ENCODE measurements around the gene TNFRSF9.
A peak's percentile ranks its signal among the peaks of the same experiment; 100 is the strongest.
"Not testable (repeated sequence)": the region's sequence is repeated elsewhere in the genome, so short reads cannot be mapped to it uniquely, and the experiment has no call there.

TNFRSF9 gene

DNA sequence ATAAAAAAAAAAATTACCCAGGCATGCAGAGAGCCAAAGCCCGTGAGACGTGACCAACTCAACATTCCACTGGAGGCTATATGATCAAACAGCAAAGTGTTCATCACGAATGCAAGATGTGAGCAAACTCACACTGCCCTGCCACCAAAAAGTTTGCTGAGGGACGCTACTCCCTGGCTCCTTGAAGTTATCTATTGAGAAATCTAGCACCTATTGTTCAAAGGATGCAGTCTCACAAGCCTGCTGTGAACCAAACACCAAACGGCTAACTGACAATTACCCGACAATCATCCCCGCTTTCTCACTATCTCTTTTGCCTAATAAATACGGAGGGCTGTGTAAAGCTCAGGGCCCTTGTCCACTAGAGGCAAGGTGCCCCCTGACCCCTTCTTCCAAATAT, 13.6 kb downstream of the TNFRSF9 start:
- H3K4me3 ChIP-seq (ENCODE audit: low read length in 2 of 2); H3K36me3 ChIP-seq (ENCODE audit: control insufficient read depth in 2 of 2, insufficient read depth in 2 of 2, low read length in 2 of 2); H3K9me3 ChIP-seq (ENCODE audit: control insufficient read depth in 2 of 2, low read length in 2 of 2); H3K27ac ChIP-seq (ENCODE audit: low read depth in 2 of 2, low read length in 2 of 2); H3K27me3 ChIP-seq (ENCODE audit: control insufficient read depth in 2 of 2, insufficient read depth in 2 of 2, low read length in 2 of 2); H3K4me1 ChIP-seq (ENCODE audit: control insufficient read depth in 2 of 2, insufficient read depth in 2 of 2, low read length in 2 of 2); H3K9ac ChIP-seq (ENCODE audit: low read depth in 1 of 2, low read length in 2 of 2): not testable (repeated sequence)

DNA sequence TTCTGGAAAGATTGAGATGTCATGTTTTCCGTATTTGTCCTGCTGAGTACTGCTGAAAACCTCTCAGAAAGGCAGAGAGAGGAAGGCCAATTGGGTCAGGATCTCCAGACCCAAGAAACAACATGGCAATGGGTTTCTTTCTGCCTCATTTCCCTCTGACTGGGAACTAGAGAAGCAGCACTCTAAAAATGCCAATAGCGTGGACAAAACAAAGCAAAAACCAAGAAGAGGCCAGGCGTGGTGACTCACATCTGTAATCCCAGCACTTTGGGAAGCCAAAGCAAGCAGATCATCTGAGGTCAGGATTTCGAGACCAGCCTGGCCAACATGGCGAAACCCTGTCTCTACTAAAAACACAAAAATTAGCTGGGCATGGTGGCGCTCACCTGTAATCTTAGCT, 18.3 kb downstream of the TNFRSF9 start:
- H3K4me3 ChIP-seq (ENCODE audit: low read length in 2 of 2), result no peak overlapping the region
- H3K27ac ChIP-seq (ENCODE audit: low read depth in 2 of 2, low read length in 2 of 2), result no peak overlapping the region
- no peaks in the 10 kb centered on the region for H3K36me3 ChIP-seq (ENCODE audit: control insufficient read depth in 2 of 2, insufficient read depth in 2 of 2, low read length in 2 of 2)
- peaks cover 0 to 2% of the 10 kb centered on the region in 2 donors for H3K27me3 ChIP-seq (ENCODE audit: control insufficient read depth in 2 of 2, insufficient read depth in 2 of 2, low read length in 2 of 2)
- no peak overlapping the region for H3K9ac ChIP-seq (ENCODE audit: low read depth in 1 of 2, low read length in 2 of 2)
- no peaks in the 10 kb centered on the region for H3K4me1 ChIP-seq (ENCODE audit: control insufficient read depth in 2 of 2, insufficient read depth in 2 of 2, low read length in 2 of 2)
- no peaks in the 10 kb centered on the region for H3K9me3 ChIP-seq (ENCODE audit: control insufficient read depth in 2 of 2, low read length in 2 of 2)

DNA sequence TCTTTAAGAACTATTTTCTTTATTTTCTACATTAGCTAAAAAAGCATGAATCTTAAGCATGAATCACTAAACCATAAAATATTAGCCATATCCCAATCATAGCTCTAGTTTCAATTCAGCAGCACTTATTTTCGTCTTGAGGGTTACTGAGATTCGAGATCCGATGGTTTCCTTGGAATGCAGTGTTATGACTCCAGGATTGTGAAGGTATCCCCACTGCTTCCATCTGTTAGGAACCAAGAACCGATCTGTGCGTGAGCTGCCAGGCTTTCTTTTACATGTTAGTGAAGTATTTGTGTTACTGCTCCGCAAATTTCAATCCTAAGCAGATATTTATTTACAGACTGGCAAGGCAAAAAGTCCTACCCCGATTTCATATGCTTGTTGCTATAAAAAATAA, 18.8 kb downstream of the TNFRSF9 start:
- no peaks in the 10 kb centered on the region for H3K9me3 ChIP-seq (ENCODE audit: control insufficient read depth in 2 of 2, low read length in 2 of 2)
- H3K9ac ChIP-seq (ENCODE audit: low read depth in 1 of 2, low read length in 2 of 2), result no peak overlapping the region
- no peaks in the 10 kb centered on the region for H3K36me3 ChIP-seq (ENCODE audit: control insufficient read depth in 2 of 2, insufficient read depth in 2 of 2, low read length in 2 of 2)
- H3K27ac ChIP-seq (ENCODE audit: low read depth in 2 of 2, low read length in 2 of 2), result no peak overlapping the region
- H3K27me3 ChIP-seq (ENCODE audit: control insufficient read depth in 2 of 2, insufficient read depth in 2 of 2, low read length in 2 of 2), result peaks cover 0 to 2% of the 10 kb centered on the region in 2 donors
- H3K4me1 ChIP-seq (ENCODE audit: control insufficient read depth in 2 of 2, insufficient read depth in 2 of 2, low read length in 2 of 2), result no peaks in the 10 kb centered on the region
- H3K4me3 ChIP-seq (ENCODE audit: low read length in 2 of 2), result no peak overlapping the region

DNA sequence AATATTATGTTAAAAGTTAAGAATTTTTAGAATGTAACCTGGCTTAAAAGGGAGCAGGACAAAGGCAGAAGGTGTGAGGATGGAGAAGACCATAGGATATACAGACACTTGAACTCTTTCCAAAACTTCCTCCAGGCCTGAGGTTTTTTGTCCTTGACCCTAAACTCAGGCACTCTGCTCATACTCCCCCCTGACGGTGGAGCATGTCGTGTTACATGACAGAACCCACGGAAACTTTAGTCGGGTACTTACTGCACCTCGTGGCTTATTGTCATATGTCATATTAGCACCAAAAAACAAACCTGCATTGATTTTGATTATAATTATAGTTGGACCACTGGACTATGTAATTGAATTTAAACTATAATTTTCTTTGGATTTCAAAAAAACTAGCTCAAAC, 20.8 kb downstream of the TNFRSF9 start:
- no peak overlapping the region for H3K27ac ChIP-seq (ENCODE audit: low read depth in 2 of 2, low read length in 2 of 2)
- H3K36me3 ChIP-seq (ENCODE audit: control insufficient read depth in 2 of 2, insufficient read depth in 2 of 2, low read length in 2 of 2), result no peaks in the 10 kb centered on the region
- no peak overlapping the region for H3K4me3 ChIP-seq (ENCODE audit: low read length in 2 of 2)
- H3K9ac ChIP-seq (ENCODE audit: low read depth in 1 of 2, low read length in 2 of 2), result no peak overlapping the region
- no peaks in the 10 kb centered on the region for H3K9me3 ChIP-seq (ENCODE audit: control insufficient read depth in 2 of 2, low read length in 2 of 2)
- no peaks in the 10 kb centered on the region for H3K27me3 ChIP-seq (ENCODE audit: control insufficient read depth in 2 of 2, insufficient read depth in 2 of 2, low read length in 2 of 2)
- H3K4me1 ChIP-seq (ENCODE audit: control insufficient read depth in 2 of 2, insufficient read depth in 2 of 2, low read length in 2 of 2), result no peaks in the 10 kb centered on the region

DNA sequence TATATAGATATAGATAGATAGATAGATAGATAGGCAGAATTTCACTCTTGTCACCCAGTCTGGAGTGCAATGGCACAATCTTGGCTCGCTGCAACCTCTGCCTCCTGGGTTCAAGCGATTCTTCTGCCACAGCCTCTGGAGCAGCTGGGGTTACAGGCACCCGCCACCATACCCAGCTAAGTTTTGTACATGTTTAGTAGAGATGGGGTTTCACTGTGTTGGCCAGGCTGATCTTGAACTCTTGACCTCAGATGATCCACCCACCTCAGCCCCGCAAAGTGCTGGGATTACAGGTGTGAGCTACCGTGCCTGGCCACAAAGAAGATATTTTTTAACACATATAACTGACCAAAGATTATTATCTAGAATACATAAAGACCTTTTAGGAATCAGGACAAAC, 22.7 kb downstream of the TNFRSF9 start:
- H3K9ac ChIP-seq (ENCODE audit: low read depth in 1 of 2, low read length in 2 of 2); H3K27ac ChIP-seq (ENCODE audit: low read depth in 2 of 2, low read length in 2 of 2); H3K36me3 ChIP-seq (ENCODE audit: control insufficient read depth in 2 of 2, insufficient read depth in 2 of 2, low read length in 2 of 2); H3K27me3 ChIP-seq (ENCODE audit: control insufficient read depth in 2 of 2, insufficient read depth in 2 of 2, low read length in 2 of 2); H3K9me3 ChIP-seq (ENCODE audit: control insufficient read depth in 2 of 2, low read length in 2 of 2); H3K4me3 ChIP-seq (ENCODE audit: low read length in 2 of 2); H3K4me1 ChIP-seq (ENCODE audit: control insufficient read depth in 2 of 2, insufficient read depth in 2 of 2, low read length in 2 of 2): not testable (repeated sequence)

DNA sequence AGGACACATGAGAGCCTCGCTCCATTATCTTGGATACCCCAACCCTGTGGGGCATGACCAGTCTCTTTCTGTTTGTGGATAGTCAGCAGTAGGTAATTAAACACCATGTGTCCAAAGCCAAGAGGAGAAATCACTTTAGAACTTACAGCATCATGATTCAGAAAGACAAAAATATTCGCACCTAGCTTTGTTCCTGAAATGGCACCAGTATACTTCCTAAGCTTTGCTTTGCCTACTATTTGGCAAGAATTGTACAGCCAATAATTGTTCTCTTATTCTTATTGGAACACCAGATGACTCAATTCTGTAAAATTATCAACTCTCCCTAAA, 24.2 kb downstream of the TNFRSF9 start:
- Histone ChIP-seq H3K36me3 (ENCODE audit: control insufficient read depth in 2 of 2, insufficient read depth in 2 of 2, low read length in 2 of 2) (no peaks in the 10 kb centered on the region), H3K9me3 (ENCODE audit: control insufficient read depth in 2 of 2, low read length in 2 of 2) (no peaks in the 10 kb centered on the region), H3K27ac (ENCODE audit: low read depth in 2 of 2, low read length in 2 of 2) (no peak overlapping the region), H3K27me3 (ENCODE audit: control insufficient read depth in 2 of 2, insufficient read depth in 2 of 2, low read length in 2 of 2) (no peaks in the 10 kb centered on the region), H3K4me3 (ENCODE audit: low read length in 2 of 2) (no peak overlapping the region), H3K9ac (ENCODE audit: low read depth in 1 of 2, low read length in 2 of 2) (no peak overlapping the region), H3K4me1 (ENCODE audit: control insufficient read depth in 2 of 2, insufficient read depth in 2 of 2, low read length in 2 of 2) (peaks cover 0 to 2% of the 10 kb centered on the region in 2 donors)

DNA sequence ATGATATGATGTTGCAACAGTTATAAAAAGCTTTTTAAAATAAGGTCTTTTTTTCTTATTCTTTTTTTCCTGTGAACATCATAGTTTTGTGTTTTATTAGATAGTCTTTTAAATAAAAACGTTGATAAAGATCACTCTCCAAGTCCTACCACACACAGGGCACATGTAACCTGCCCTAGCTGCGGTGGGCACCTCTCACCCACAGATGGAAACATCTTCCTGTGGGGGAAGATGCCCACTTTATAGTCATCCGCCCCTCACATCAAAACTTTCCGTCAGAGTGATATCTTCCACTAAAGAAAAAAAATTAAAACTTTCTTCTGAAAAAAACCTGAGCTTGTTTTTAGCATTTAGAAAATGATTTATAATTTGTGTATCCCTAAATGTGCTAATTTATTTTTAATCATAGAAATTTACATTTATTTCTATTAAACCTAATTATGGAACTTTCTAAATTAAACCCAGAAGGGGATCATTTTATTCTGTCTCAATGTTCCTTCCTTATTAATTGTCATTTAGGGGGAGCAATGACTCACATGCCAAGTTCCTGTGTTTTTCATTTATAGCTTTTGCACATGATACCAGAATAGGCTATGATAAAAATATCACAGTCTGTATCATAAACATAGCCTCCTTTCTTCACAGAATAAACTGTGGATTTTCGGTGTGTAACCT, 24.7 kb downstream of the TNFRSF9 start:
- H3K27ac ChIP-seq (ENCODE audit: low read depth in 2 of 2, low read length in 2 of 2), result no peak overlapping the region
- H3K4me3 ChIP-seq (ENCODE audit: low read length in 2 of 2), result no peak overlapping the region

DNA sequence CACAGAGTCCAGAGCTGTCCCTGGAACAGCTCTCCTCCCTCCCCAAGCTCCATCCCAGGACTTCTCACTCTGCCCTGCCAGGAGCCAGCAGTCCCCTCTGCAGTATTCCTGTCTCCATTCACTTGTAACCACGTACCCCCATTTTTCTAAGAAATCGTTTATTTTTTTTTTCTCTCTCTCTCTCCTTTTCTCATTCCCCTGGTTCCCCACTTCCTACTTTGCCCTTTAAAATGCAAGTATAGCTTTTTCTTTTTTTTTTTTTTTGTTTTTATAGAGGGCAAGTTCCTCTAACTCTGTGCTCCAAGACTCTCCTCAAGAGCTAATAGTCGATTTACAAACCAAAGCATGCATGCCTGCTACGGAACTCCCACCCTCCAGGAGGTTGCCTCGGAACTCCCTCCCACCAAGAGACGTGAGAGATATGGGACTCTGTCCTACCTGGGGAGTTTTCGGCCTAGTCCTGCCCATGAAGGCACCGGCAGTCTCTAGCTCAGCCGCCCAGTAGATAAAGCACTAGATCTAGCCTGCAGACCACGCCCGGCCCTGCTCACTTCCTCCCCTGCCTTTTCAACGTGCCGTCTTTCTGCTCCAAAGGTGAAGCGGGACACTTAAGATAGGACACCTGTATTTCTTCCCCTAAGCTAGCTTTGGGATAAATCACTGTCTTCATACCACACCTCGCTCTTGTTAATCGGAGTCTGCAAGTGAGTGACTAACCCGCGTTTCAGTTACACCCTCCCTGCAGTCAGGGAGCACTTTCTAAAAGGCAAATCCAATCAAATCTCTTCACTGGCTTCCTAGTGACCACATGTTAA, 27.7 kb downstream of the TNFRSF9 start:
- Histone ChIP-seq H3K4me3 (ENCODE audit: low read length in 2 of 2) (peak overlapping the region in 1 of 2 donors; percentile 14), H3K4me1 (ENCODE audit: control insufficient read depth in 2 of 2, insufficient read depth in 2 of 2, low read length in 2 of 2) (peaks cover 0 to 2% of the 10 kb centered on the region in 2 donors), H3K27me3 (ENCODE audit: control insufficient read depth in 2 of 2, insufficient read depth in 2 of 2, low read length in 2 of 2) (no peaks in the 10 kb centered on the region), H3K36me3 (ENCODE audit: control insufficient read depth in 2 of 2, insufficient read depth in 2 of 2, low read length in 2 of 2) (no peaks in the 10 kb centered on the region), H3K9me3 (ENCODE audit: control insufficient read depth in 2 of 2, low read length in 2 of 2) (no peaks in the 10 kb centered on the region), H3K9ac (ENCODE audit: low read depth in 1 of 2, low read length in 2 of 2) (no peak overlapping the region), H3K27ac (ENCODE audit: low read depth in 2 of 2, low read length in 2 of 2) (no peak overlapping the region)

More for the DNA sequence above, 24.7 kb downstream of the TNFRSF9 start:
- no peak overlapping the region for H3K9ac ChIP-seq (ENCODE audit: low read depth in 1 of 2, low read length in 2 of 2)
- H3K9me3 ChIP-seq (ENCODE audit: control insufficient read depth in 2 of 2, low read length in 2 of 2), result no peaks in the 10 kb centered on the region
- peaks cover 0 to 2% of the 10 kb centered on the region in 2 donors for H3K4me1 ChIP-seq (ENCODE audit: control insufficient read depth in 2 of 2, insufficient read depth in 2 of 2, low read length in 2 of 2)
- H3K36me3 ChIP-seq (ENCODE audit: control insufficient read depth in 2 of 2, insufficient read depth in 2 of 2, low read length in 2 of 2), result no peaks in the 10 kb centered on the region
- no peaks in the 10 kb centered on the region for H3K27me3 ChIP-seq (ENCODE audit: control insufficient read depth in 2 of 2, insufficient read depth in 2 of 2, low read length in 2 of 2)

DNA sequence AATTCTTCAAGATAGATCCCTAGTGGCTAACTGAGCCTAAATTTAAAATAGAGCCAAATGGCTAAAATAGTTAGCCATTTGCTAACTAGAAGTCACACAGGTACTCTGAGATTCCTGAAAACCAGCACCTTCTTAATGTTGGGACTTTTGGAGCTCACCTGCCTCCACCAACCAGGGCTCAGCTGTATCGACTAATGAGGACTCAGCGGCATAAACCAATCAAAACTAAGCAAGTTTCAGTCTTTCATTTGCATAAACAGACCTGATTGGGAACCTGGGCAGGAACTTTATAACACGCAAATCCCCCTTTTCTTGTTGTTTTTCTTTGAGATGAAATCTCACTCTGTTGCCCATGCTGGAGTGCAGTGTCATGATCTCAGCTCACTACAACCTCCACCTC, 28.5 kb downstream of the TNFRSF9 start:
- no peaks in the 10 kb centered on the region for H3K36me3 ChIP-seq (ENCODE audit: control insufficient read depth in 2 of 2, insufficient read depth in 2 of 2, low read length in 2 of 2)
- no peak overlapping the region for H3K9ac ChIP-seq (ENCODE audit: low read depth in 1 of 2, low read length in 2 of 2)
- peaks cover 0 to 2% of the 10 kb centered on the region in 2 donors for H3K4me1 ChIP-seq (ENCODE audit: control insufficient read depth in 2 of 2, insufficient read depth in 2 of 2, low read length in 2 of 2)
- H3K27ac ChIP-seq (ENCODE audit: low read depth in 2 of 2, low read length in 2 of 2), result no peak overlapping the region
- no peaks in the 10 kb centered on the region for H3K27me3 ChIP-seq (ENCODE audit: control insufficient read depth in 2 of 2, insufficient read depth in 2 of 2, low read length in 2 of 2)
- H3K9me3 ChIP-seq (ENCODE audit: control insufficient read depth in 2 of 2, low read length in 2 of 2), result no peaks in the 10 kb centered on the region
- H3K4me3 ChIP-seq (ENCODE audit: low read length in 2 of 2), result no peak overlapping the region

DNA sequence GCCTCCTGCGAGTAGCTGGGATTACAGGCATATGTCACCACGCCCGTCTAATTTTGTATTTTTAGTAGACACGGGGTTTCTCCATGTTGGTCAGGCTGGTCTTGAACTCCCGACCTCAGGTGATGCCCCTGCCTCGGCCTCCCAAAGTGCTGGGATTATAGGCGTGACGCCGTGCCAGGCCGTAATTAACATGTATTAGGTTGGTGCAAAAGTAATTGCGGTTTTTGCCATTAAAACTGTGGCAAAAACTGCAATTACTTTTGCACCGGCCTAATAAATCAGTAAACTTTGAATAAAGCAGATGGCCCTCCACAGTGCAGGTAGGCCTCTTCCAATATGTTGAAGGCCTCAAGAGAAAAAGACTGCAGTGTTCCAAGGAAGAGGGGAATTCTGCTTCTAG, 35.4 kb downstream of the TNFRSF9 start:
- no peak overlapping the region for H3K4me3 ChIP-seq (ENCODE audit: low read length in 2 of 2)
- H3K9me3 ChIP-seq (ENCODE audit: control insufficient read depth in 2 of 2, low read length in 2 of 2), result no peaks in the 10 kb centered on the region
- no peaks in the 10 kb centered on the region for H3K36me3 ChIP-seq (ENCODE audit: control insufficient read depth in 2 of 2, insufficient read depth in 2 of 2, low read length in 2 of 2)
- H3K4me1 ChIP-seq (ENCODE audit: control insufficient read depth in 2 of 2, insufficient read depth in 2 of 2, low read length in 2 of 2), result no peaks in the 10 kb centered on the region
- no peak overlapping the region for H3K27ac ChIP-seq (ENCODE audit: low read depth in 2 of 2, low read length in 2 of 2)
- no peak overlapping the region for H3K9ac ChIP-seq (ENCODE audit: low read depth in 1 of 2, low read length in 2 of 2)
- H3K27me3 ChIP-seq (ENCODE audit: control insufficient read depth in 2 of 2, insufficient read depth in 2 of 2, low read length in 2 of 2), result no peaks in the 10 kb centered on the region

All from mucosa of rectum (tissue), 2 donors.